B cell (primary cell): ENCODE measurements around the gene MMP21. TPM values are rescaled to one million over a fixed set of nuclear protein-coding genes. Genes with fewer than 3 reads are reported as not detected.

Experiments used
- ATAC-seq: fragments of 200-7000 bp; cut with Tn5 transposase; one replicate; pipeline ENCODE4 v1.10.0; 2021; ENCODE audit warnings: low read depth, mild to moderate bottlenecking, moderate number of reproducible peaks, moderate library complexity
- CTCF ChIA-PET: fragments of 350-600 bp; sonication (Branson Sonifier 250); formaldehyde crosslinking; loops from one replicate; lab custom pipeline; 2021; ENCODE audit warnings: antibody characterized with exemption, inconsistent platforms; lab: Charles Lee
- POLR2A ChIA-PET: fragments of 350-600 bp; sonication (Branson Sonifier 250); formaldehyde crosslinking; loops from one replicate; lab custom pipeline; 2021; ENCODE audit warnings: antibody characterized with exemption; lab: Charles Lee
- DNase-seq: peaks from one replicate; pipeline ENCODE4 v3.0.0; 2013
- H2AFZ ChIP-seq: 2 replicates; pipeline ENCODE4 v1.6.1; 2012; ENCODE audit warnings: mild to moderate bottlenecking, low read depth, low read length; ENCODE audit not compliant: insufficient read depth, poor library complexity, severe bottlenecking
- H3K27ac ChIP-seq, 2 donors: 1 replicate in 1 of 2; 2 replicates in 1 of 2; pipeline ENCODE4 v1.5.1; 2012 to 2013; ENCODE audit warnings: low read length in 2 of 2, mild to moderate bottlenecking in 2 of 2, moderate library complexity in 1 of 2
- H3K27me3 ChIP-seq, 4 experiments: fragments of 200-600 bp in 1 of 4; sonication (generic) in 1 of 4; replicated peaks in 1 of 4; 1 replicate in 2 of 4; 2 replicates in 2 of 4; pipeline versions ENCODE4 v1.6.1 to v1.7.0; 2013 to 2016; ENCODE audit warnings: low read length in 3 of 4, mild to moderate bottlenecking in 2 of 4, mixed read lengths in 1 of 4, moderate library complexity in 1 of 4; ENCODE audit not compliant: insufficient read depth in 4 of 4, control insufficient read depth in 3 of 4; ENCODE audit errors: control extremely low read depth in 1 of 4
- H3K36me3 ChIP-seq, 2 experiments: replicated peaks in 1 of 2; 1 replicate in 1 of 2; 2 replicates in 1 of 2; pipeline versions ENCODE4 v1.6.1 to v1.7.1; 2013; ENCODE audit warnings: low read length in 1 of 2; ENCODE audit not compliant: insufficient read depth in 2 of 2, control insufficient read depth in 1 of 2; ENCODE audit errors: control extremely low read depth in 1 of 2, extremely low read depth in 1 of 2
- H3K4me1 ChIP-seq, 2 donors: fragments of 200-600 bp in 1 of 2; sonication (generic) in 1 of 2; 1 replicate in 1 of 2; 2 replicates in 1 of 2; pipeline versions ENCODE4 v1.5.1 to v1.6.1; 2013 to 2017; ENCODE audit warnings: low read length in 2 of 2; ENCODE audit not compliant: control insufficient read depth in 2 of 2, insufficient read depth in 2 of 2
- H3K4me2 ChIP-seq: replicated peaks from 2 replicates; pipeline ENCODE3; 2012; ENCODE audit warnings: mild to moderate bottlenecking, low read depth, low read length; ENCODE audit not compliant: poor library complexity, severe bottlenecking
- H3K4me3 ChIP-seq, 5 experiments: fragments of 200-600 bp in 1 of 5; sonication (generic) in 1 of 5; 1 replicate in 3 of 5; 2 replicates in 2 of 5; pipeline versions ENCODE4 v1.5.1 to v1.7.0; 2011 to 2016; ENCODE audit warnings: low read length in 4 of 5, mild to moderate bottlenecking in 4 of 5, low read depth in 2 of 5, control low read depth in 1 of 5, moderate library complexity in 1 of 5; ENCODE audit not compliant: insufficient read depth in 1 of 5; ENCODE audit errors: control extremely low read depth in 1 of 5, extremely low read depth in 1 of 5
- H3K79me2 ChIP-seq: fragments of 200-600 bp; sonication (generic); one replicate; pipeline ENCODE4 v1.6.0; 2016; ENCODE audit warnings: low read length; ENCODE audit not compliant: control insufficient read depth, insufficient read depth
- H3K9ac ChIP-seq: fragments of 200-600 bp; sonication (generic); 2 replicates; pipeline ENCODE4 v1.6.1; 2017; ENCODE audit warnings: mild to moderate bottlenecking, low read length, moderate library complexity
- H3K9me3 ChIP-seq, 3 donors: one replicate each; pipeline versions ENCODE4 v1.6.1 to v1.7.1; 2013; ENCODE audit warnings: low read length in 2 of 3; ENCODE audit not compliant: control insufficient read depth in 2 of 3, insufficient read depth in 1 of 3; ENCODE audit errors: control extremely low read depth in 1 of 3
- H4K20me1 ChIP-seq: 2 replicates; pipeline ENCODE4 v1.6.0; 2012; ENCODE audit warnings: mild to moderate bottlenecking, low read length; ENCODE audit not compliant: insufficient read depth, control insufficient read depth, poor library complexity, severe bottlenecking
- H3K27ac Mint-ChIP-seq: one replicate; pipeline ENCODE4 v1.8.0; 2021; ENCODE audit warnings: mixed read lengths
- H3K27me3 Mint-ChIP-seq: one replicate; pipeline ENCODE4 v1.8.0; 2021; ENCODE audit warnings: mixed read lengths
- H3K4me1 Mint-ChIP-seq: one replicate; pipeline ENCODE4 v1.8.0; 2021; ENCODE audit warnings: mixed read lengths
- H3K4me3 Mint-ChIP-seq: one replicate; pipeline ENCODE4 v1.8.0; 2021; ENCODE audit warnings: mixed read lengths
- H3K9me3 Mint-ChIP-seq: one replicate; pipeline ENCODE4 v1.8.0; 2022; ENCODE audit warnings: mixed read lengths; ENCODE audit not compliant: insufficient read depth
- EZH2 ChIP-seq: IDR thresholded peaks from 2 replicates; pipeline ENCODE4 v1.6.1; 2012; ENCODE audit warnings: borderline replicate concordance, low read depth, mild to moderate bottlenecking, moderate library complexity, low read length; ENCODE audit not compliant: insufficient read depth, poor library complexity, severe bottlenecking
- WGBS: methylation state at CpG from one replicate; pipeline ENCODE4 v1.1.5; 2013; ENCODE audit warnings: missing lambda C conversion rate; ENCODE audit not compliant: insufficient coverage; 5-methylcytosine and 5-hydroxymethylcytosine counted together
- intact Hi-C: fragments of 100-400 bp; cut with micrococcal nuclease; formaldehyde crosslinking; loops from one replicate; pipeline ENCODE4 v1.10.0; 2022
- polyA plus RNA-seq: library from polyadenylated mRNA; depleted of rRNA; stranded (reverse); fragments of >200 nt; gene quantifications from 2 replicates; pipeline ENCODE4 v1.2.3, GENCODE V29; 2012
- total RNA-seq, 2 donors: library from RNA; stranded (reverse); fragments of 120-200 nt in 1 of 2; gene quantifications; 1 replicate in 1 of 2; 2 replicates in 1 of 2; pipeline versions ENCODE4 v1.2.3 to v1.2.4, GENCODE V29; 2013 to 2022
- TF ChIP-seq, protein P1 (sequence below): fragments of 200-600 bp; IDR thresholded peaks from one replicate; pipeline ENCODE4 v1.8.0; 2022; ENCODE audit warnings: antibody characterized with exemption, mild to moderate bottlenecking

The MMP21 gene
- total and polyA plus RNA-seq, 2 donors (not counting 1 experiment from before 2014, with no cell fraction given) = 0.15 to 0.18 TPM

DNA sequence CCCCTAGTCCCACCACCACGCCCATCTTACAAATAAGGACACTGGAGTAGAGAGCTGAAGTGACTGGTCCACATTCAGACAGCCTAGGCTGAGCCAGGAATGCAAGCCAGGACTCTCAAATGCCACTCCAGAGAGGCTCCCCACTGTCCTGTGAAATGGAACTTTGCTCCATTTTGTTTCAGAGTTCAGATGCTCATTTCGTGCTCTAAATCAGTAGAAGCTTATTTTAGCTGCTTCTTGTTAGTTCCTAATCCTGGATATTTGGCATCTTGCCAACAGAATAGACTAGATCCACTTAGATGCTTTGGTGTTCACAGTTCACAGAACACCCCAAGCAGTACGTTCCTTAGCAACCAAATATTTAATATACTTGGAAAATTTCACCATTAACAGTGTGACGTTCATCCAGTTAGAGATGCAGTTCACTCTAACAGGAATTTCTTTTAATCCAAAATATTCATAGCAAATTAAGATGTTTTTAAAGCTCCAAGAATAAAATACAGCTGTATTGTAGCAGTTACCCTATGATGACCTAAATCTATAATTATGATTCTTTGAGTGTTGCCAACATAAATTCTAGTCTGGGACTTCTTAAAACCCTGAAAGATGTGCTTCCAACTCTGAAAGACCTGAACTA lies 7.3 kb downstream of the MMP21 start:
- Histone ChIP-seq H2AFZ (no peak overlapping the region), H4K20me1 (no peaks in the 10 kb centered on the region), H3K9me3 (no peaks in the 10 kb centered on the region), H3K4me3 (no peak overlapping the region), H3K27ac (no peak overlapping the region), H3K79me2 (no peaks in the 10 kb centered on the region), H3K4me1 (no peaks in the 10 kb centered on the region), H3K27me3 (no peaks in the 10 kb centered on the region), H3K9ac (no peak overlapping the region), H3K4me2 (no peak overlapping the region), H3K36me3 (peaks cover 16 to 33% of the 10 kb centered on the region in 2 experiments)
- Mint-ChIP-seq H3K9me3 (no peaks in the 10 kb centered on the region), H3K27me3 (no peaks in the 10 kb centered on the region), H3K27ac (no peak overlapping the region), H3K4me3 (no peak overlapping the region), H3K4me1 (no peaks in the 10 kb centered on the region)
- DNase-seq (no peak), ATAC-seq (no peak)
- intact Hi-C loops = no loop called here
- ChIA-PET POLR2A (no interaction called here), CTCF (no interaction called here)
- no peak for TF ChIP-seq EZH2
- WGBS = 100% methylated on average over 2 of the region's 4 CpGs

DNA sequence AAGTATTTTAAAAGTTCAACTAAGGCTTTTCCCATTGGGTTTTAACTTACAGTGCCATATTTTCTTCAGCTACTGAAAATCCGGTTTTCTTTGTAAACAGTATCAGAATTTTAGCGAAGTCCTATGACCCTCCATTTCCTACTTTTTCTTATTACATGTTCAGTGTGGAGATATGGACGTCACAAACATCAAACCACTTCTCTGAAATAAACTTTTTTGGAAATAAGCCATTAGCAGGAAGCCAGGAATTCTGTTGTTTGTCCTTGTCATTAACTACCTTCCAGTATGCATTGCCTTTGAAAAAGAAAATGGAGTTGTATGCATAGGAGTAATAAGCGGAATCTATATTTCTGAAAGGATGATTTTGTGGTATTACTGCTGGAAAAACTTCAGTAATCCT lies 9.1 kb downstream of the MMP21 start:
- intact Hi-C loops = no loop called here
- ChIA-PET POLR2A (no interaction called here), CTCF (no interaction called here)
- Histone ChIP-seq H3K4me2 (no peak overlapping the region), H3K4me3 (no peak overlapping the region), H3K27me3 (no peaks in the 10 kb centered on the region), H2AFZ (no peak overlapping the region), H3K79me2 (no peaks in the 10 kb centered on the region), H3K4me1 (no peaks in the 10 kb centered on the region), H3K27ac (no peak overlapping the region), H3K36me3 (peaks cover 17 to 51% of the 10 kb centered on the region in 2 experiments), H4K20me1 (no peaks in the 10 kb centered on the region), H3K9ac (no peak overlapping the region), H3K9me3 (no peaks in the 10 kb centered on the region)
- Mint-ChIP-seq H3K4me1 (no peaks in the 10 kb centered on the region), H3K4me3 (no peak overlapping the region), H3K9me3 (no peaks in the 10 kb centered on the region), H3K27ac (no peak overlapping the region), H3K27me3 (no peaks in the 10 kb centered on the region)
- DNase-seq (no peak), ATAC-seq (no peak)
- WGBS = 100% methylated on average over 1 of the region's 4 CpGs
- no peak for TF ChIP-seq EZH2
- TF ChIP-seq, protein P1, sequence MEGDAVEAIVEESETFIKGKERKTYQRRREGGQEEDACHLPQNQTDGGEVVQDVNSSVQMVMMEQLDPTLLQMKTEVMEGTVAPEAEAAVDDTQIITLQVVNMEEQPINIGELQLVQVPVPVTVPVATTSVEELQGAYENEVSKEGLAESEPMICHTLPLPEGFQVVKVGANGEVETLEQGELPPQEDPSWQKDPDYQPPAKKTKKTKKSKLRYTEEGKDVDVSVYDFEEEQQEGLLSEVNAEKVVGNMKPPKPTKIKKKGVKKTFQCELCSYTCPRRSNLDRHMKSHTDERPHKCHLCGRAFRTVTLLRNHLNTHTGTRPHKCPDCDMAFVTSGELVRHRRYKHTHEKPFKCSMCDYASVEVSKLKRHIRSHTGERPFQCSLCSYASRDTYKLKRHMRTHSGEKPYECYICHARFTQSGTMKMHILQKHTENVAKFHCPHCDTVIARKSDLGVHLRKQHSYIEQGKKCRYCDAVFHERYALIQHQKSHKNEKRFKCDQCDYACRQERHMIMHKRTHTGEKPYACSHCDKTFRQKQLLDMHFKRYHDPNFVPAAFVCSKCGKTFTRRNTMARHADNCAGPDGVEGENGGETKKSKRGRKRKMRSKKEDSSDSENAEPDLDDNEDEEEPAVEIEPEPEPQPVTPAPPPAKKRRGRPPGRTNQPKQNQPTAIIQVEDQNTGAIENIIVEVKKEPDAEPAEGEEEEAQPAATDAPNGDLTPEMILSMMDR = no peak
